Measurements from ENCODE around the gene ATP8B4. TPM values are rescaled to one million over a fixed set of nuclear protein-coding genes. Genes with fewer than 3 reads are reported as not detected.

ATP8B4 gene
- total RNA-seq, 2 donors from 2014 or later = 20.0 to 26.1 TPM

GRCh38 chr15:49864251-49864650, 254.8 kb downstream of the ATP8B4 start:
- Mint-ChIP-seq H3K36me3 (ENCODE audit: low read depth) (no peaks in the 10 kb centered on the region), H3K4me1 (no peaks in the 10 kb centered on the region), H3K9me3 (no peaks in the 10 kb centered on the region), H3K4me3 (no peak overlapping the region), H3K27ac (no peak overlapping the region), H3K27me3 (peaks cover 10% of the 10 kb centered on the region)
- ATAC-seq (replicated peaks) = no peak

GRCh38 chr15:49863431-49864224, 255.4 kb downstream of the ATP8B4 start:
- H3K4me1 Mint-ChIP-seq = no peaks in the 10 kb centered on the region
- H3K36me3 Mint-ChIP-seq (ENCODE audit: low read depth) = no peaks in the 10 kb centered on the region
- no peak overlapping the region for H3K4me3 Mint-ChIP-seq
- H3K27me3 Mint-ChIP-seq = peaks cover 10% of the 10 kb centered on the region
- no peak for ATAC-seq (replicated peaks)
- no peak overlapping the region for H3K27ac Mint-ChIP-seq
- no peaks in the 10 kb centered on the region for H3K9me3 Mint-ChIP-seq

DNA sequence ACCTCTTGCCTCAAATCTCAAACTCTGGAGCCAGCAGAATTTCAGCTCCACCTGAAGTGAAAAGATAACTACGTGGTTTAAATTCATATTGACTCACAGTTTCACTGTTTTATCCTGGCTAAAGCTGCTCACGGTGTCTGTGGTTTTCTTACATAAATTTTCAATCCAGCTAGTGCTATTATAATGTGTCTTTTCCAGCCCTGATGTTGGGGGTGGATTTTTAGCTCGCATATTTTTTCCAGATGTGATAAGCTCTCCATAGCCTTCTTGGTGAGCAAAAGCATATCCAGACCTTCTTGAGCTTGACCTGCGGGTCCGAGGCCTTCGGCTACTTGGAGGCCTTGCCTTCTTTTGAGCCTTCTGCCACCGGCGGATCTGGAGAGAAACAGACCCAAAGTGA, 258.9 kb downstream of the ATP8B4 start:
- Mint-ChIP-seq H3K4me1 (no peaks in the 10 kb centered on the region), H3K4me3 (no peak overlapping the region), H3K27ac (no peak overlapping the region), H3K36me3 (ENCODE audit: low read depth) (no peaks in the 10 kb centered on the region), H3K9me3 (no peaks in the 10 kb centered on the region), H3K27me3 (peaks cover 7% of the 10 kb centered on the region)
- no peak for ATAC-seq (replicated peaks)

GRCh38 chr15:49857496-49858475, 261.2 kb downstream of the ATP8B4 start:
- Mint-ChIP-seq H3K36me3 (ENCODE audit: low read depth) (no peaks in the 10 kb centered on the region), H3K9me3 (no peaks in the 10 kb centered on the region), H3K4me3 (no peak overlapping the region), H3K27ac (no peak overlapping the region), H3K4me1 (no peaks in the 10 kb centered on the region), H3K27me3 (peaks cover 7% of the 10 kb centered on the region)
- no peak for ATAC-seq (replicated peaks)

DNA sequence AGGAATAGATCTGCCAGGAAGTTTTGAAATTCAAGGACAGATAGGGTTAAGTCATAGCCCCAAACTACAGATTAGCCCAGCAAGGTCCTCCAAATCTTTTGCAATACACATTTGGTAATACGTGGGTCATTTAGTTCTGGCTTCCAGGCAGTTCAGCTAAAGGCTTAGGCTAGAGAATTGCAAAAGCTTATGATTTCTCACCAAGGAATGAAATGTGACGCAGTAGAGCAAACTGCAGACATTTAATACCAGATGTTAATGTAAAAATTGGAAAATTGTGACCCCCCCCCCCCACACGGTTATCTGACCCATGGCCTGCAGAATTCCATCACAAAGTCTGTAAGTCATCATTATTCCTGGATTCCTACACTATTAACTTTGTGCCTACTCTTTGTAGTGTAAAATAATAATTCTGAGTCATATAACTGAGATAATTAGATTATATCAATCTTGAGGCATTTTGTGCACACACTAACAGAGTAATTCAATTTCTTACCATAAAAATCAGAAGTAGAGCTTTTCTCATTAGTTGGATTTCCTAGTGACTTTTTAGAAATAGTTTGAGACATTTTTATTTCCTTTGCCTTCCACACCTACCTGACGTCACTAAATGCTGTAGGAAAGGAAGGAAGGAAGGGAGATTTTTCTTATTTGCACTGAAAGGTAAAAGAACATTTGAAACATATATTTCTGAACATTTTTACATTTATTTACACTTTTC, 263.0 kb downstream of the ATP8B4 start:
- Mint-ChIP-seq H3K27me3 (peaks cover 7% of the 10 kb centered on the region), H3K4me3 (no peak overlapping the region), H3K36me3 (ENCODE audit: low read depth) (no peaks in the 10 kb centered on the region), H3K27ac (no peak overlapping the region), H3K4me1 (no peaks in the 10 kb centered on the region), H3K9me3 (no peaks in the 10 kb centered on the region)
- no peak for ATAC-seq (replicated peaks)

GRCh38 chr15:49852756-49853155, 266.3 kb downstream of the ATP8B4 start:
- no peaks in the 10 kb centered on the region for H3K4me1 Mint-ChIP-seq
- ATAC-seq (replicated peaks) = no peak
- H3K36me3 Mint-ChIP-seq (ENCODE audit: low read depth) = no peaks in the 10 kb centered on the region
- H3K4me3 Mint-ChIP-seq = no peak overlapping the region
- peaks cover 10% of the 10 kb centered on the region for H3K9me3 Mint-ChIP-seq
- H3K27ac Mint-ChIP-seq = no peak overlapping the region
- peaks cover 17% of the 10 kb centered on the region for H3K27me3 Mint-ChIP-seq

GRCh38 chr15:49848807-49849206, 270.2 kb downstream of the ATP8B4 start:
- H3K4me1 Mint-ChIP-seq = no peaks in the 10 kb centered on the region
- H3K36me3 Mint-ChIP-seq (ENCODE audit: low read depth) = no peaks in the 10 kb centered on the region
- peaks cover 10% of the 10 kb centered on the region for H3K9me3 Mint-ChIP-seq
- H3K4me3 Mint-ChIP-seq = no peak overlapping the region
- H3K27ac Mint-ChIP-seq = no peak overlapping the region
- peaks cover 15% of the 10 kb centered on the region for H3K27me3 Mint-ChIP-seq
- no peak for ATAC-seq (replicated peaks)

DNA sequence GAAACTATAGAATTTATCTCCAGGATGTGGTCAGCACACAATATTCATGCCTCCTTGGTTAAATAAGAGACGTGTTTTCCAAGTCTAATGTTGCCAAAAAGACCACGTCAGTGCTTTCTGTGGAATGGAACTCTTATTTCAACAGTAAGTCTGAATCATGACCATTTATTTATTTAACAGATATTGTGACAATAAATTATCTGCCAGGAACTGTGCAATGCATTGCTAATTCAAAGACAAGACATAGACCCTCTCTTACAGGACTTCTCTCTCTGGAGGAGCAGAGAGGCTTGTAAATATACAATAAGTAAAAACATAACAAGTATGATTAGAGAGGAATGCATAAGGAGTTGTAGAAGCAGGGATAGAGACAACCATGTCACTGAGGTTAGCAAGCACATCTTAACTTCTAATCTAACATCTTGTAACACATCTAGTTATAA, 270.7 kb downstream of the ATP8B4 start:
- no peaks in the 10 kb centered on the region for H3K4me1 Mint-ChIP-seq
- no peak overlapping the region for H3K4me3 Mint-ChIP-seq
- no peak overlapping the region for H3K27ac Mint-ChIP-seq
- peaks cover 10% of the 10 kb centered on the region for H3K9me3 Mint-ChIP-seq
- ATAC-seq (replicated peaks) = no peak
- no peaks in the 10 kb centered on the region for H3K36me3 Mint-ChIP-seq (ENCODE audit: low read depth)
- H3K27me3 Mint-ChIP-seq = peaks cover 15% of the 10 kb centered on the region

DNA sequence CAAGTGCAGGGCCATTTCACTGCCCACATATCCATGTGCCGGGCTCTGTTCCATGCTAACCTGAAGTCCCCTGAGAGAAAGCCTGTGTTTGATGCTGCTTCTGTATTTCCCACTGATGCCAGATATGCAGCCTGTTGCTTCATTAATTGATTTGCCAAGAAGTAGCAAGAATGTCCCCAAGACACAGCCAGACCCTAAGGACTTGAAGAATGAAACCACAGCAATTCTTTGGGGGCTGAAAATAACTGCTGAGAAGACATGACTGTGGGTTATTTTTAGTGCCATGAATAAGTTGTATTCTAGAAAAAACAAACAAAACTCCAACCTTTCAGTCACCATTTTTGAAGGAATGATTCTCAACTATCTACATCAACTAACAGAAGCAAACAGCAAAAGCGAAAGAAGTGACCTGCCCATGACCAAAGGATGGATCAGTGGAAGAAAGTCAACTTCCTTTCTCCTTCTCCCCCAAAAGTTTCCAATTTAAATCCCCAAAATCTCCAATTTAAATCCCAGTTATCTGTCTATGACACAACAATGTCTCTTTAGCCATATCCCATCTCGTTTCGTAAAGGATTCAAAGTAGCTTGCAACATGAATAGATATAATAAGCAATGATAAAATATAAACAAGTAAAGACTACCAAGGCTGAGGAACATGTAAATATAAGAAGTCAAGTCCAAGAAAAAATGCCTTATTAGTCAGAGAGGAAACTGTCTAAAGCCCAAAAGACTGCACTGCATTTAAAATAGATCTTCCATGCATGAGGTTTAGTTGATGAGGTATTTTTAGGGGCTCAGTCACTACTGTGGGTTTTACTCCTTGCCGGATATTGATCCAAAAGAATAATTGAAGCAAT, 271.4 kb downstream of the ATP8B4 start:
- H3K4me1 Mint-ChIP-seq = no peaks in the 10 kb centered on the region
- peaks cover 10% of the 10 kb centered on the region for H3K9me3 Mint-ChIP-seq
- no peaks in the 10 kb centered on the region for H3K36me3 Mint-ChIP-seq (ENCODE audit: low read depth)
- no peak overlapping the region for H3K27ac Mint-ChIP-seq
- H3K27me3 Mint-ChIP-seq = peaks cover 15% of the 10 kb centered on the region
- ATAC-seq (replicated peaks) = no peak
- H3K4me3 Mint-ChIP-seq = no peak overlapping the region

DNA sequence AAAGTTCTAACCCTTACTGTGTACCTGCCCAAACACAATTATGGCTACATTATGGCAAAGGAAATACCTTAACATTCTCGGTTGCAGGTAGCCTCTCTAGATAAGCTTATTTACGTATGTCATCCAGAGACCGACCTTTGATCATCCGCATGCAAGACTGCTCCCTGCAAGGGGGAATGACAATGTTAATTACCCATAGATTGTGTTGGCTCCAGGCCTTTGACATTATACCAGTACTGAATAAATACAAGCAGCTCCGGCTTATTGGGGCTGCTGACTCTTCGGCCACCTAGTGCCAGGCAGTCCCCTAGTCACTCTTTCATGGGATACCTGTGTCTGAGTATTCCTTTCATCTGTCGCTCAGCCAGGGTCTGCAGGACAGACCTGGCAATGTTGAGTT, 274.6 kb downstream of the ATP8B4 start:
- Mint-ChIP-seq H3K9me3 (no peaks in the 10 kb centered on the region), H3K27me3 (peaks cover 5% of the 10 kb centered on the region), H3K36me3 (ENCODE audit: low read depth) (no peaks in the 10 kb centered on the region), H3K27ac (no peak overlapping the region), H3K4me3 (no peak overlapping the region), H3K4me1 (no peaks in the 10 kb centered on the region)
- ATAC-seq (replicated peaks) = no peak

GRCh38 chr15:49843725-49844124, 275.3 kb downstream of the ATP8B4 start:
- Mint-ChIP-seq H3K4me3 (no peak overlapping the region), H3K4me1 (no peaks in the 10 kb centered on the region), H3K36me3 (ENCODE audit: low read depth) (no peaks in the 10 kb centered on the region), H3K27ac (no peak overlapping the region), H3K9me3 (no peaks in the 10 kb centered on the region), H3K27me3 (peaks cover 5% of the 10 kb centered on the region)
- ATAC-seq (replicated peaks) = no peak

DNA sequence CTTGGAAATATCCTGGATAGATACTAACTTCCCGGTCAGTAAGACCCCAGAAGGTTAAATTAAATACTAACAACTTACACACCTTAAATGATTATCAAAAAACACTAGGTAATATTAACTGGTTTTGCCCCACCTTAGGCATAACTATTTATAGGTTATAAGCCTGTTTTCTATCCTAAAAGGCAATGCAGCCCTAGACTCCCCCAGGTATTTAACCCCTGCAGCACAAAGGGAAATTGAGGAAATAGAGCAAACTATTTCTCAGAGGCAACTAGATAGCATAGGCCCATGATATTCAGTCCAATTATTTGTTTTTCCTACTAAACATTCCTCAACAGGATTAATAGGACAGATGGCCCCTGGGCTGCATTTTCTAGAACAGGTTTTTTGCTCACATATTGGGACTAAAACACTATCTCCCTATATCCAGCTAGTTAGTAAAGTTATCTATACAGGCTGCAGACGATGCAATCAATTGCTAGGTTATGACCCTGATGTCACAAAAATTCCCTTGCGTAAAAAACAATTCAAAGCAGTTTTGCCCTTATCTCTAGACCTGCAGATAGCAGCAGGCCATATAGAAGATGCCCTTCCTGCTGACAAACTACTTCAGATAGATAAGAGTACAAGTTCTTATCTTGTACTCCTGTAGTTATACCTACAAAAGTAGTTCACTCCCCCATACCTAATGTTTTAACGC, 276.9 kb downstream of the ATP8B4 start:
- Mint-ChIP-seq H3K9me3 (peaks cover 3% of the 10 kb centered on the region), H3K4me3 (no peak overlapping the region), H3K27ac (no peak overlapping the region), H3K4me1 (no peaks in the 10 kb centered on the region), H3K27me3 (no peaks in the 10 kb centered on the region), H3K36me3 (ENCODE audit: low read depth) (no peaks in the 10 kb centered on the region)
- ATAC-seq (replicated peaks) = no peak

- Mint-ChIP-seq H3K9me3 (no peaks in the 10 kb centered on the region), H3K4me3 (no peak overlapping the region), H3K27ac (no peak overlapping the region), H3K27me3 (no peaks in the 10 kb centered on the region), H3K4me1 (no peaks in the 10 kb centered on the region), H3K36me3 (ENCODE audit: low read depth) (no peaks in the 10 kb centered on the region)
- peak; percentile 19 for ATAC-seq (replicated peaks)
Observed at GRCh38 chr15:49832511-49832910, 286.5 kb downstream of the ATP8B4 start.
